Activated T-cell treated with anti-CD3 and anti-CD28 coated beads, Interleukin-2, amount 50 U/mL, for 4 hours (primary cell): ENCODE measurements around the gene ZFYVE28. TPM values are rescaled to one million over a fixed set of nuclear protein-coding genes. Genes with fewer than 3 reads are reported as not detected.
A peak's percentile ranks its signal among the peaks of the same experiment; 100 is the strongest.

Experiments
- ATAC-seq, 2 donors: fragments of 200-7000 bp; cut with Tn5 transposase; one replicate each; pipeline ENCODE4 v1.10.0; 2021
- DNase-seq: peaks from one replicate; pipeline ENCODE4 v3.0.0-alpha.2; 2020
- H3K27me3 Mint-ChIP-seq: one replicate; pipeline ENCODE4 v1.8.0; 2021; ENCODE audit warnings: low read depth, mixed read lengths
- H3K36me3 Mint-ChIP-seq: one replicate; pipeline ENCODE4 v1.8.0; 2022; ENCODE audit warnings: mixed read lengths; ENCODE audit not compliant: insufficient read depth
- H3K4me1 Mint-ChIP-seq: one replicate; pipeline ENCODE4 v1.8.0; 2021; ENCODE audit warnings: low read depth, mixed read lengths
- H3K4me3 Mint-ChIP-seq: one replicate; pipeline ENCODE4 v1.8.0; 2021; ENCODE audit warnings: mild to moderate bottlenecking, moderate library complexity, mixed read lengths
- H3K9me3 Mint-ChIP-seq: one replicate; pipeline ENCODE4 v1.8.0; 2021; ENCODE audit warnings: mixed read lengths
- total RNA-seq, 3 donors: library from RNA; stranded (reverse); gene quantifications; one replicate each; pipeline ENCODE4 v1.2.1, GENCODE V29; 2021

The ZFYVE28 gene
- total RNA-seq, 3 donors from 2014 or later: 7.0 to 10.1 (median 7.1) TPM

DNA sequence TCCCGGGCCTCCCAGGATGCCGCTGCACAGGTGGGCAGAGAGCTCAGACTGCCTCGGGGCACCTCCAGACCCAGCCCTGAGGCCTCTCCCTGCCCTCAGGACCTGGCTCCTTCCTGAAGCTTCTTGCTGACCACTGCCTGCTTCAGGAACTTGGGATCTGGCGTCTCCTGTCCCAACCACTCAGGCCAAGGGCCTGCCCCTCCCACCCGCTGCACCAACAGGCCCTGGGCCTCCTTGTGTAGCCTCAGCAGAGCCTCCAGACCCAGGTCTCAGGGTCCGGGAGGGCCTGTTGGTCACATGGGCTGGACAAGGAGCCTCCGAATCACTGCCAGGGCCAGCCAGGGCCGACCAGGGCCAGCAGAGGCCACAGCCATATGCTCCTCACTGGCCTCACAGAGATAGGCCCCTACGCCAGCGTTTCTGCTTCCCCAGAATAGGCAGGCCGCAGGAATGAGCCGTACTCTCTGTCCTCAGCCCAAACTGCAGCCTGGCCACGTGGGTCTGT lies 159.4 kb downstream of the ZFYVE28 start:
- Mint-ChIP-seq H3K4me3 (no peak overlapping the region), H3K4me1 (peaks cover 7% of the 10 kb centered on the region), H3K27me3 (no peaks in the 10 kb centered on the region), H3K36me3 (peaks cover 8% of the 10 kb centered on the region), H3K9me3 (no peaks in the 10 kb centered on the region)
- DNase-seq: no peak
- no peak for ATAC-seq

DNA sequence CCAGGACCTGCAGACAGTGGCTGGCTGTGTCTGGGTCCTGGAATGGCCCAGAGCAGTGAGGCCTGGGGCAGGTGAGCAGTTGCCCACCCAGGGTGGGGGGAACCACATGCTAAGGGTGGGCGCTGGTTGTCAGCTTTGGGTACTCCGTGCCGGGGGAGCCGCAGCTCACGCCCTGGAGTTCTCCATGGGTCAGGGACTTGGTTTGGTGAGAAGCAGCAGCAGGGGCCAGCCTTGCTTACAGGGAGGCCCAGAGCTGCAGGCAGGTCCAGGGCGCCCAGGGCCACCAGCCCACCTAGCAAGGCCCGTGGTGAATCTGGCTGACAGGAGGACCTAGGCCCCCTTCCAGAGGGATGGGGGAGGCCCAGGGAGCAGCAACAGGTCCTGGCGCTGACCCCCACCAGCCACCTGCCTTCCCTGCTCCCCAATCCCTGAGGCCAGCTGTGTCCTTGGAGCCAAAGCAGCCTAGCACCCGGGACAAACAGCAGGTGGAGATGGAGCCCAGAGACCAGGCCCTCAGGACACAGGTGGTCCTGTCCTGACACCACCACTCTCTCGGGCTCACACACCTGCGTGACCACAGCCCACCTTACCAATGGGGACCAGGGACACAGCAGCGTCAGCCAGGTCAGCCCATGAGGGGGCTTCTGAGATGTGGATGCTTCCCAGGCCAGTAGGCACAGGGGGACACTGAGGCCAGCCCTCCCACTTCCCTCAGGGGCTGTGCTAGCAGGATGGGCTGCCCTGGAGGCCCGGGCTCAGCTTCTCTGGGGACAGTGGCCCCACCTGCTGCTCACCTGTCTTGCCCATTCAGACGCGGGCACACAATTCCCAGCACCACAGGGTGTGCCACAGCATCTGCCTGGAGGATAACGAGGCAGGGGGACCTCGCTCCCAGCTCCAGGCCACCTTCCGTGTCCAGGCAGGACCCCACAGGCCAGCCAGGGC lies 160.1 kb downstream of the ZFYVE28 start:
- DNase-seq (peak; percentile 3), ATAC-seq (no peak)
- Mint-ChIP-seq H3K9me3 (no peaks in the 10 kb centered on the region), H3K27me3 (no peaks in the 10 kb centered on the region), H3K36me3 (peaks cover 9% of the 10 kb centered on the region), H3K4me1 (peaks cover 7% of the 10 kb centered on the region), H3K4me3 (no peak overlapping the region)

DNA sequence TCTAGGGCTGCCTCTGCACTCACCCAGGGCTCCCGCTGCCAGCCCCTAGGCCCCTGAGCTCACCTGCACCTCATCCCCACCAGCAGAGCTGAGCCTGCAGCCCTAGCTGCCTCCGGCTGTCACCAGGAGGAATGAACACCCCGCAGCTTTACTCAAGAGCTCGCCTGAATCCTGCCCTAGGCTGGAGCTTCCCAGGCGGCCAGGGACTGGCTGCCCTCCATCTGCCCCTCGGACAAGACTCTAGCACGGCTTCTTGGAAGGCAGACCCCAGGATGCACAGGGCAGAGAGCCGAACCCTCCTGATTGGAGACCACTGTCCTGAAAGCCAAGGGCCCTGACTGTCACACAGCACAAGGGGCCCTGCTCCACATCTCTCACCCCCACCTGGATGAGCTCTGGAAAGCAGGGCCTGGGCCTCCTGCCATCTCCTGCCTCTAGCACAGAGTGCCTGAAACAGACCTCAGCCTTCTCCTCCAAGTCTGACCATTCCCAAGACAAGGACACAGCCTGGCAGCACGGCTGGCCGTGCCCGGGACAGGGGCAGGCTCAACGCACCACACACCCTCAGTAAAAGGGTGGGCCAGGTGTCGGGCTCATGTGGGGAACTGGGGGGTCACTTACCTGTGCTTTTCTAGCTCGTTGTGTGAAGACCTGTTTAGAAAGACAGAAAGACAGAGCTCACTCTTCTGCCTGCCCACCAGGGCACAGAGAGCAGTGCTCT lies 160.9 kb downstream of the ZFYVE28 start:
- DNase-seq (peak; percentile 2), ATAC-seq (no peak)
- Mint-ChIP-seq H3K36me3 (peaks cover 9% of the 10 kb centered on the region), H3K27me3 (no peaks in the 10 kb centered on the region), H3K4me1 (peaks cover 4% of the 10 kb centered on the region), H3K4me3 (no peak overlapping the region), H3K9me3 (no peaks in the 10 kb centered on the region)

DNA sequence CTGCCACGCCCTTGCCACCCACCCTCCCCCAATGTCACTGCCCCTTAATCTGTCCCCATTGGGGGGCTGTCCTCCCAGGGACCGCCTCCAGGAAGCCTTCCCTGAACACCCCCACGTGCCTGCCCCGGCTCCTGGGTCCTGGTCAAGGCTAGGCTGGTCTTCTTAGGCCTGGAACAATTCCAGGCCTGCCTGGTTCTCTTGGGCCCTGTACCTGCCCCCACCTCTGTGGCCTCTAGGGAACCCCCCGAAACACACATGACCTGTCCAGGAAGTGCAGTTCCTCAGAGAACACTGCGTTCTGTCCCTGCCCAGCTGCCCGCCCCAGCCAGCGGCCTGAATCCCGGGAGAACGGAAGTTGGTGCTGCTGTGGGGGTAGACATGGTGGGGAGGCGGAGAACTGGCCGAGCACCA lies 161.7 kb downstream of the ZFYVE28 start:
- Mint-ChIP-seq H3K27me3 (no peaks in the 10 kb centered on the region), H3K9me3 (no peaks in the 10 kb centered on the region), H3K4me1 (peaks cover 4% of the 10 kb centered on the region), H3K36me3 (peaks cover 9% of the 10 kb centered on the region), H3K4me3 (no peak overlapping the region)
- peak; percentile 3 for DNase-seq
- ATAC-seq: no peak

DNA sequence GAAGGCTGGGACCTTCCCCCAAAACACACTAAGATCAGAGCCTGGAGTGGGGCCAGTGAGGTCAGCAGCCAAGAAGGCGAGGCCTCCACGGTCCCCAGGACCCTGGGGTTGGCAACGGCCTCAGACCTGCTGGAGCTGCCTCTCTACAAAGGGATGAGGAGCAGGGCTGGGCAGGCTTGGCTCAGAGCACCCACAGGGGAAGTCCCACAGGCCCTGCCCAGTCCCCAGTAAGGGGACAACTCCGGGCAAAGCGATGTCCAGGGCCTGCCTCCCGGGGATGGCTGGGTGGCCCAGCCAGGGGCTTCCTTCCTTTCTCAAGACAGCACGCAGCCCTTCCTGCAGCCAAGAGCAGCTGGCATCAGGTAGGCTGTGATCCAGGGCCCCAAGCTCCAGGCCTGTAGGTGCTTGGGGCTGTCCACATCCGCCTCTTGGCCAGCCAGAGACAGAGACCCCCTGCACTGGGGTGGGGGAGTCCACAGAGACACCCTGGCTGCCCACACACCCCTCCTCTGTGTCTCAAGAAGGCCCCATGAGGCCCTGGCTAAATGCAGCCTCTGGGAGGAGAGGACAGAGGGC lies 162.2 kb downstream of the ZFYVE28 start:
- Mint-ChIP-seq H3K27me3 (no peaks in the 10 kb centered on the region), H3K36me3 (peaks cover 9% of the 10 kb centered on the region), H3K4me1 (peaks cover 4% of the 10 kb centered on the region), H3K9me3 (no peaks in the 10 kb centered on the region), H3K4me3 (no peak overlapping the region)
- ATAC-seq (no peak), DNase-seq (peak; percentile 4)

DNA sequence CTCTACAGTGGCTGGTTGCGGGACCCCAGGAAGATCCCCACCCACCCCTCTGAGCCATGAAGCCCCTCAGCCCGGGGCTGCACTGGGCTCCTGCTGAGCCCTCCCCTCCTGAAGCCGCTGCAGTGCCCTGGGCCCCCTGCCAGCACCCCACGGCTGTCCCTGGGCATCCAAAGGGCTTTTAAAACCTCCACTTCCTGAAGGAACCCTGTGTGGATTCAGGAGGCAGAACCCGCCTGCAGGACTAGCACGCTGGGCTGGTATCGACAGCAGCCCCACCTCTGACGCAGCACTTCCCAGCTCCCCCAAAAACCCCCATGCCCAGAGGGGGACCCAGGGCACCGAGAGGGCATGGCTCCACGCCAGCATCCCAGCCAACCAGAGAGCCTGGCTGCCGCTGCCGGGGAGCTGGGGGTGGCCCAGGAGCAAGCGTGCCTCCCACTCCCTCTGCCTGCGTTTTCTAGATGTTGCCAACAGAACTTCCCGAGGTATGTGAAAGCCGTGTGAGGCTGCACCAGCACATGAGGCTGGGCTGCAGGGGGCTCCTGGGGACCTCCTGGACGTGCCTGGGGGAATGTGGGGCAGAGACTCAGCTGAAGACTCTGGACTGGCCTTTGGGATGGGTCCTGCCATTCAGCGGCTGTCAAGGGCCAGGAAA lies 162.8 kb downstream of the ZFYVE28 start:
- H3K4me1 Mint-ChIP-seq: peaks cover 4% of the 10 kb centered on the region
- ATAC-seq (no peak), DNase-seq (no peak)
- H3K27me3 Mint-ChIP-seq: no peaks in the 10 kb centered on the region
- no peaks in the 10 kb centered on the region for H3K9me3 Mint-ChIP-seq
- H3K4me3 Mint-ChIP-seq: no peak overlapping the region
- H3K36me3 Mint-ChIP-seq: peaks cover 9% of the 10 kb centered on the region

DNA sequence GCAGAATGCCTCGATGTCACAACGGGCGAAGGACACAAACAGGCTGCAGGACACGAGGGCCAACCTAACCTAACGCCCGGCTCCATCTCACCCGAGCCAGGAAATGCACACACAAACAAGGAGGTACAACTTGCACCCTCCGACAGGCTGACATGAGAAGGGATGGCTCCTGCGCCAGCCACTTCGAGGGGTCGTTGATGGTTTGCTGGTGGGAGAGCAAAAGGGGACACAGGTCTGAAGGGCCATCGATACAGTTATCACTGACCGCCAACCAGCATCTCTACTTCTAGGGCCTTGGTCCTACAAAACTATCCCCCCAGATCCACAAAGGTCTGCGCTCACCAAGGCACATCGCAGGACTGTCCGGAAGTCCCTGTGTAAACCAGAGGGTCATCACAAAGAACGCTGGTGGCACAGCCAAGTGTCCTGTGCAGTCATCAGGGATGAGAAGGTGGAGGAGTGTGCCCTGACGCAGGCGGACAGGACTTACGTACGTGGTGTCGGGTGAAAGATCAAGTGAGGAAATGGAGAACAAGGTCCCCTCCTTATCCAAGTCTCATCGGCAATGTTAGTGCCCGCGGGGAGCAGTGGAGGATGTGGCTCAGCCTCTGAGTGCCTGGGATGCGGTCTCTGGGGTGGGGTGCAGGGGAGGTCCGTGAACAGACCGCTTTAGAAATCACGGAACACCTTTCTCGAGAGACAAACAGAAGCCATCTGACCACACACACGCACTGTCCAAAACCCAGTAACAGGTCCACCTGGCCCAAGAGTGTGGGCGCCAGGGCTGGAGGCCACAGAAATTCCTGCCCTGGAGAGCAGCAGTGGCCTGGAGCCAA lies 163.6 kb downstream of the ZFYVE28 start:
- H3K36me3 Mint-ChIP-seq: peaks cover 9% of the 10 kb centered on the region
- H3K4me3 Mint-ChIP-seq: no peak overlapping the region
- ATAC-seq (no peak), DNase-seq (peak; percentile 1)
- H3K27me3 Mint-ChIP-seq: no peaks in the 10 kb centered on the region
- no peaks in the 10 kb centered on the region for H3K9me3 Mint-ChIP-seq
- peaks cover 4% of the 10 kb centered on the region for H3K4me1 Mint-ChIP-seq

DNA sequence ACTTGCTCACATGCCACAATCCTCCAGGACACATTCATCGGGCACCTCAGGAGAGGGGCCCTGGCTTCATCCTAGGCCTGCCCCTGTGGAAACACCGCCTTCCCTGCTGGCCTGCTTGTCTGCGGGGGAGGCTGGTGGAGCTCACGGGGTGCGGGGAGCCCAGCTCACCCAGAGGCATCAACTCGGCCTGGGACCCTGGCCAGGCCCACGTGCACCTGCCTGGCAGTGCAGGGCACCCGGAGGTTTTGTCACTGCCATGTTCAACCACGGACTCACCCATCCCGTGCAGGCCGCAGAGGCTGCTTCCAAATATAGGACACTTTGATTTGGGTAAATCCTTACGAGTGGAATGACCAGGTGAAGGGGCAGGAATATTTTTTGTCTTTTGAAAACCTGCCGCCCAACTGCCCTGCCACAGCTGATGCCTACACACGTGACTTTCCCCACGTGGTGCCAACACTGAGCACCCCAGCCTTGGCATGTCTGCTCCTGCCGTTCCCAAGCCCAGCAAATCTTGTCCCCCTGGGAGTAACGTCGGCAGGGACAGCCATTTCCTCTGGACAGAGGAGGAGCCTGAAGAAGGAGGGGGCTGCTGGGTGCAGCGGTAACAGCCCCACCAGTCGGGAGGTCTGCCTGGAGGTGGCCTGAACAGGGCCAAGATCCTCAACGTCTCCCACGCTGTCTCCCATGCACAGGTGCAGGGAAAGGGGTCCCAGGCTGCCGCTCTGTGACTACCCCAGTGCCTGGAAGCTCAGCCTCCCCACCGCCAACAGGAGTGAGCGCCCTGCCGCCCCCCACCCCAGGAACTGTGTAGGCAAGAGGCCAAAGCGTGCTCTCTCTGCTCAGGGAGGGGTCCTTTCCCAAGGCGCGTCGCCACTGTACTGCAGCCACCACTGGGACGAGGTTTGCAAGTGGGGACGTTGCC lies 165.0 kb downstream of the ZFYVE28 start:
- no peak for ATAC-seq
- DNase-seq: no peak
- Mint-ChIP-seq H3K4me3 (no peak overlapping the region), H3K4me1 (peaks cover 4% of the 10 kb centered on the region), H3K9me3 (no peaks in the 10 kb centered on the region), H3K27me3 (no peaks in the 10 kb centered on the region), H3K36me3 (peaks cover 9% of the 10 kb centered on the region)

DNA sequence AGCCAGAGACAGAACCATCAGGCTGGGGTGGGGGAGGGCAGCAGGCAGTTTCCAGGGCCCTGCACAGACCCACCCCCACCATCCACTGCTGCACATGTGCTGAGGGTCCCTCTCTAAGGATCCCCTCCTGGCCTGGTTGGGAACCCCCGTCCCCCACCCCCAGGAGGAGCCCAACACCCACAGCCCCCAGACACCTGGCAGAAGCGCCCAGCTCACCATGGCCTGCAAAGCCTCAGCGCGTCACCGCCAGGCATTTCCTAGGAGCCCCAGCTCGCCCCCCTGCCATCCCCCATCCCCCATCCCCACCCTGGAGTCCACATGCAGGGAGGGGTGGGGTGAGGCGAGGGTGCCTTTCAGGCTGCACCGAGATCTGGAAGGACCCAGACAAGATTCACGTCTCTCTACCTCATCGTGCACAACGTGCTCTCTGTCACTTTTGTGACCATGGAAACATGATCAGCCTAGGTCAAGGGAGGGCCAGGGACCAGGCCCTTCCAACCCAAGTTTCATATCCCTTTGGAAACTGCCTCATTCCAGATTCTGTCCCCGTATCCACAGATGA lies 165.8 kb downstream of the ZFYVE28 start:
- Mint-ChIP-seq H3K4me3 (no peak overlapping the region), H3K9me3 (no peaks in the 10 kb centered on the region), H3K4me1 (peaks cover 4% of the 10 kb centered on the region), H3K27me3 (no peaks in the 10 kb centered on the region), H3K36me3 (peaks cover 9% of the 10 kb centered on the region)
- ATAC-seq: no peak
- DNase-seq: peak; percentile 4

DNA sequence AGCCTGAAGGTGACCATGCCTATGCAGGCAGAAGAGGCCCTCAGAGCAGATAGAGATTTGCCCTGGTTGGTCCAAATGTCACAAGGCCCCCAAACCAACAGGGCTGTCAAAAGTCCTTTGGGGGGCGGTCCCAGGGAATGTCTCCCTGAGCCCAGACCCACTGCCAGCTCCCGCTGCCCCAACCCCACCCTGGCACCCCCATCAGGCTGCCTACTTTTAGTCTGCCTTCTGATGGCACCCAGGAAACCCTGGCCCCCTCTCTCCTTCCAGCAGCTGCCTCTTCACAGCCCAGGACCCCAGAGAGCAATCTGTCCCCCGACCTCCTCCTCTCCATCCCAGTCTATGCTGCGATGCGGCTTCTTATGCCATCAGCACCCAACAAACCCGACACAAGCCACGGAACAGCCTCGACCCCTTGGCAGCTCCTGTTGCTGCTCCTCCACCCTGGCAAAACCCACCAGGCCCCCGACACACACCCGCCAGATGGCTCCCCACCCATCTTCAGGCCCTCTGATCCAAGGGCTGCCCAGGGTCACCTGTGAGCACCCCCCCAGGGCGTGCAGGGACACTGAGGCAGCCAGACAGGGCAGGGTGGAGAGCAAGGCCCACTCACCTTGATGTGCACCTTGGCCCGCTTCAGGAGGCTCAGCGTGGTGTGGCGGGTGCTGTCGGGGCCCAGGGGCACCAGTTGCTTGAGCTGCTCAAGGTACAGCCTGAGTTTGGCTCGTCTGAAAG lies 166.5 kb downstream of the ZFYVE28 start:
- Mint-ChIP-seq H3K9me3 (no peaks in the 10 kb centered on the region), H3K4me3 (no peak overlapping the region), H3K4me1 (peaks cover 4% of the 10 kb centered on the region), H3K36me3 (peaks cover 9% of the 10 kb centered on the region), H3K27me3 (no peaks in the 10 kb centered on the region)
- ATAC-seq: no peak
- peak; percentile 4 for DNase-seq

DNA sequence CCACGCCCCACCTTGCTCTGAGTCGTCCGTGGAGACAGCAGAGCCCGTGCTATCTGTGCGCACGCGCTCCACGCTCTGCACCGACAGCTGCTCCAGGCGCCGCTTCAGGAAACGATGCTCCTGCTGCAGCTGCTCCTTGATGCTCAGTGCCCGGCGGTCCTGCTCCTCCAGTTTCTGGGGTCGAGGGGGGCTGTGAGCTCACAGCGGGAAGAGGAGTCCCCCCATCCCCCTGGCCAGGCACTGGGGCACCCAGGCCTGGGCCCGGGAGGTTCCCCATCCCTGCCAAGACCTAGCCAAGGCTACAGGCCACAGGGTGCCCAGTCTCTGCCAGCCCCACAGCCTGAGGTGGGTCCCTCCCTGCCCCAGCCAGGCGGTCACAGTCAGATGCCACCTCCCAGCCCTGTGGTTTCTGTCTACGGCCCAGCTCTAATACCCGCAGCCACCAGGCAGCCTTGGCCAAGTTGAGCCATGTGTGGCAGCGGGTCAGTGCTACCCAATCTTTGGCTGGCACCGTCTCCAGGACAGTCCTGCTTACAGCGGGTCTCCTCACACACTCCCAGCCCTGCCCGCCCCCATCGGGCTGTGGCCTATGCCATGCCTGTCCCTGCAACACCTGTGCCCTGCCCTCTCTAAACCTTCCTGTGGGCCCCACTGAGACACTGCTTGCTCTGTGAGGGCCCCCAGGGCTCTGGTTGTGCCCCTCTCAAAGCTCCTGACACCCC lies 167.2 kb downstream of the ZFYVE28 start:
- Mint-ChIP-seq H3K9me3 (no peaks in the 10 kb centered on the region), H3K4me3 (no peak overlapping the region), H3K27me3 (no peaks in the 10 kb centered on the region), H3K36me3 (peaks cover 9% of the 10 kb centered on the region), H3K4me1 (peaks cover 1% of the 10 kb centered on the region)
- no peak for DNase-seq
- no peak for ATAC-seq
